KOPT-K1 (cell line): ENCODE data around the gene FYB1.
A peak's percentile ranks its signal among the peaks of the same experiment; 100 is the strongest.

ENCODE experiments used
- H3K27ac ChIP-seq: fragments of 200-600 bp; sonication (generic); 2 replicates; pipeline ENCODE4 v1.5.1; 2016; ENCODE audit warnings: antibody characterized with exemption, mild to moderate bottlenecking, low read depth, low read length; ENCODE audit not compliant: poor library complexity, severe bottlenecking
- H3K36me3 ChIP-seq: fragments of 200-600 bp; sonication (generic); 2 replicates; pipeline ENCODE4 v1.5.1; 2017; ENCODE audit warnings: antibody characterized with exemption, mild to moderate bottlenecking, low read length, moderate library complexity; ENCODE audit not compliant: insufficient read depth
- H3K9me3 ChIP-seq: fragments of 200-600 bp; sonication (generic); 2 replicates; pipeline ENCODE4 v1.5.1; 2017; ENCODE audit warnings: antibody characterized with exemption, low read length, mild to moderate bottlenecking; ENCODE audit not compliant: insufficient read depth, poor library complexity, severe bottlenecking

FYB1 gene

DNA sequence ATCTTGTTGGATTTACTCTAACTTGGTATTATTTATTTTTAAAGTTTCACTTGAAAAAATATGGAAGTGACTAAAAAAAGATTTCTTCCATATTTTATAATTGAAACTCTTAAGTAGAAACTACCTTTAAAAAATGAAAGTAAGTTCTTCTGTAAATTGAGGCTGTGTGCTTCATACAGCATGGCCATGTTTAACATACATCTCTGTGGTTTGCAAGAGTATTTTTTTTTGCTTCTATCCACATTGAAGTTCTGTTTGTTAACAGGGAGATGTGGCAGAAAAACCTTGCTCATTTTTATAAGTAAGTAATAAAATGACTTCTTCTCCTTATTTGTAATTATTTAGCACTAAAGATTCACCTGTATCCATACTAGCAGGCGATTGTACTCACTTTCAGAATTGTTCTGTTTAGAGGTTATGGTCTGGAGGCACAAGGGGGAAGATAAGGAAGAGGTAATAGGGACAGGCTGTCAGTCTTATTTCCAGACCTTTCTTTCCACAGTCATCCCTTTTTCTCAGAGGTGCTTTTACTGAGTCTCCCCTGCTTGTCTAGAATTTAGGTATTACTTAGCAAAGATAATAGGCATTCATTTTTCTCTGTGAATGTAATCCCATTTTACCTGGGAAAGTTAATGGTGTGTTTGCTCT is 16.0 kb downstream of the FYB1 start:
- H3K27ac ChIP-seq = peak overlapping the region; percentile 96
- H3K9me3 ChIP-seq = no peaks in the 10 kb centered on the region
- no peaks in the 10 kb centered on the region for H3K36me3 ChIP-seq

DNA sequence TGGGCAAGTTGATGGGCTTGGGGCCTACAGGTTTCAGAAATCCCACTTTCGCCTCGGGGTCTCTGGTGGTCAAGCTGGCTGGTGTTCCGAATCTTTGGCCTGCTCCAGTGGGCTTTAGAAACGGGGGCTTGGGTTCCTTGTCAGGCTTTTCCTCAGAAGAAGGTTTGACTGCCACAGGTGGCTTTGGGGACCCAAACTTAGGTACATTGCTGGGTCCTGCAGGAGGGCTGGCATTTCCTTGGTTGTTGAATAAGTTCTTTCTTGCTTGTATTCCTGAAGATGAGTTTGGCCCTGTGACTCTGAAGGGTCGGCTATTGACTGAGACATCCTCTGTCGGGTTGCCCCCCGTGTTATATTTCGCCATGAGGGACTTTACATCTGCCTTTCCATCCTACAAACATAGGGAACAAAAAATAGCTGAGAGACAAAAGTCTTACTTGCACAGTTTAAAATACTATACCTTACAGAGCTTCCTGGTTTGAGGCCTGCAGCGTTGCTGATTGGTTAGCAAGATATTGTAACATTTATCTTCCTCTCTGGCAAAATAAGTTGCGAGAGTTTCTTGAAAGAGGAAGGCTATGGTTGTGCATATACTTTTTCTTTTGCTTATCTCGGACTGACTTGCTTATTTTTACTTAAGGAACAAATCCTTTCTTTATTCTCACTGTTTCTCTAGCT is 16.6 kb downstream of the FYB1 start:
- no peaks in the 10 kb centered on the region for H3K9me3 ChIP-seq
- no peaks in the 10 kb centered on the region for H3K36me3 ChIP-seq
- peak overlapping the region; percentile 96 for H3K27ac ChIP-seq

DNA sequence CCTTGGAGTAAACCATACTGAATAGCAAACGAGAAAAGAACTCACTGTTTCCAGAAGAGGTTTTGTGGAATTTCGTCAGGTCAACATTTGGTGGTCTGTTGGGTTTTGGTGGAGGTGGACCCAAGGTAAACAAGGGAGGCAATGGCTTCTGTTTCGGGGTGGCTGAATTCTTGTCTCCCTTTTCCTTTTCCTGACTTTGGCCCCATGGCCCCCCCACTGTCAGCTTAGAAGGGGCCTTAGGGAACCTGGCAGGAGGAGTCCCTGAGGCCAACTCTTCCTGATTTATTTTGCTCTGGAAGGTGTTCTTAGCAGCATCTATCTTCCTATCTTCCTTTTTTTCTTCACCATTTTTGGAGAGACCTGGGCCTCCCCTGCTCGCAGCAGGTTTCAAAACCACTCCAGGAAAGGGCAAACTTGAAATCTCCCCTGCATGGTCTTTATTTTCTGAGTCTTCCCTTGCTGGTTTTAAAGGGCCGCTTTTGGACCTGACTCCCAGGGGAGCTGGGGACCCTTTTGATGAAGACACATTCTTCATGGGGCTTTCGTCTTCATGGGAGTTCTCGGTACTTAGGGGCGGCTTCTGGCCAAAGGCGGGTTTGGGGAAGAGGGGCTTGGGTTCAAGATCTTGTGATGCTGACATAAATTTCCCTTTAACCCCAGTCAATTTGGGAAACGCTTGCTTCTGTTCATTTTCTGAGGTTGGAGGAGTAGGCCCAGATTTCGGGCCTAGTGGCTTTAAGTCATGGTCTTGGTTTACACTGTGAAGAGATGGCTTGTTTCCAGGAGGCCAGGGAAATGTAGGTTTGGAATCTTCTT is 17.4 kb downstream of the FYB1 start:
- Histone ChIP-seq H3K36me3 (no peaks in the 10 kb centered on the region), H3K27ac (peak overlapping the region; percentile 96), H3K9me3 (no peaks in the 10 kb centered on the region)

DNA sequence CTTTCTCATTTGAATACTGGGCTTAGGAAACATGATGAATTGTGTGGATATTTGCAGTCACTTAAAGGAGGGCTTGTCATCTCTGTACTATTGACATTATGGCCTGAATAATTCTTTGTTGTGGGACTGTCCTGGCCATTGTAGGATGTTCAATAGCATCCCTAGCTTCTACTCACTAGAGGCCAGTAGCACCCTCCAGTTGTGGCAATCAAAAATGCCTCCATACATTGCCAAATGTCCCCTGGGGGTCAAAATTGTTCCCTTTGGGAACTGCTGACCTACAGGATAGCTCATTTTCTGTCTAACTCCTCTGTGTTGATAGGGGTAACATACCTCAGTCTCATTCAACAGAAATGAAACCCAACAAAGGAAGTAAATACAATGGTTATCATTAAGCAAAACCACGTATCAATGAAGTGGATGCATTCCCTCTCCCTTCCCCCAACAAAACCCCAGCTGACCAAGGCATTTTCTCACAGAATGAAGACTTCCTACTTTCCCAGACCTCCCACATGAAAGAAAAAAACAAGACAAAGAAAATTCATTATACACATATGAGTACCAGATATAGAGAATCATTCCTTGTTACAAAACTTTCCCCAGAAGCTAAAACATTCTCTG is 18.1 kb downstream of the FYB1 start:
- no peaks in the 10 kb centered on the region for H3K36me3 ChIP-seq
- no peaks in the 10 kb centered on the region for H3K9me3 ChIP-seq
- H3K27ac ChIP-seq = peak overlapping the region; percentile 96

DNA sequence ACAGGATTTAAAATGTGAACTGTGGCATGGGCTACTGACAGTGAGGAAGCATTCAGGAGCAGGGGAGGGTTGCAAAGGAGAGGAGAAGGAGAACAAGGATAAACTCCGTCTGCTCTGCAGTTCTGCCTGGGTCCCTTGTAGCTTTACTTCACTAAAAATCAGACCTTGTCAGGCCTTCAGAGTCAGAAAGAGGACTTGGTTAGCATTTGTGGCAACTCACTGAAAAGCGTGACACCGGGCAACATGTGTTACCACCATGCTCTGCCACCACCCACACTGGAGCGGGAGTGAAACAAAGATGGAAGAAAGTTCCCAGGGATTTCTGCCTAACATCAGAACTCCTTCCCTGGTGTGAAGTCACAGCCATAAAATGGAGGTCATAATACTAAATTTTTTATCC is 19.3 kb downstream of the FYB1 start:
- Histone ChIP-seq H3K36me3 (0 out of 2 replicates have a peak, but pooled peaks cover under 1% of the 10 kb centered on the region), H3K9me3 (no peaks in the 10 kb centered on the region), H3K27ac (peak overlapping the region; percentile 96)

DNA sequence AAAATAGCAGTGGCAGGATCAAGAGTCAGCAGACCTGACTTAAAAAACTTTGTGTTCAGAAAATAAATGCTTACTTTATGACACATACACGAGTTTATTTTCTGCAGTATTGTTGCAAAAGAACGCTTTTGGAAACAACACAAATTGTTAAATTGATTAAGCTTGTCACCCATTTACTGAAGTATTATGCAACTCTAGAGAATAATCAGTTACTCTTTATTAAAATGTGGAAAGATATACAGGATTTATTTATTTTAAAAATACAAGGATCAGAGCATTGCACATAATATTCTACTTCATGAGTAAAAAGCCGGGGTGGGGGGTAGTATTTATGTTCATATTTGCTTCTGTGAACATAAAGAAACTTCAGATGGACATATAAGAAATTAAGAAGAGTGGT is 20.0 kb downstream of the FYB1 start:
- H3K9me3 ChIP-seq = no peaks in the 10 kb centered on the region
- peak overlapping the region; percentile 96 for H3K27ac ChIP-seq
- peaks cover 8% of the 10 kb centered on the region; the same call in 1 of the 2 replicates for H3K36me3 ChIP-seq

DNA sequence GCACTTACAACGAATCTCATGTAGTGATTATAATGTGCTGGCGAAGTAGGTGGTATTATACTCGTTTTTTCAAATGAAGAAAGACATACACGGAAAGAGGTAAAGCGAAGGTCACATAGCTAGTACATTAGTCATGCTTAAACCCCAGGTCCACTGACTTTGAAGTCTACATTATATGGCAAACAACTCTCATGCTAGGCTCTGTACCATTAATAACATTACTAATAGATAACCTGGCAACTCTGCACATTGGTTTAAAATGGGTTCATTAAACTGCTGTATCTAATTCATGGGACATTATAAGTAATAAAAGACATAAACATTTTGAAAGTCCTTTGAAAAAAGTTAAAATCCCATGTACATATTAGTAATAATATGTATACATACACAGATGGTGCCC is 21.2 kb downstream of the FYB1 start:
- Histone ChIP-seq H3K27ac (peak overlapping the region; percentile 96), H3K9me3 (no peaks in the 10 kb centered on the region), H3K36me3 (peaks cover 10% of the 10 kb centered on the region; the same call in 1 of the 2 replicates)

DNA sequence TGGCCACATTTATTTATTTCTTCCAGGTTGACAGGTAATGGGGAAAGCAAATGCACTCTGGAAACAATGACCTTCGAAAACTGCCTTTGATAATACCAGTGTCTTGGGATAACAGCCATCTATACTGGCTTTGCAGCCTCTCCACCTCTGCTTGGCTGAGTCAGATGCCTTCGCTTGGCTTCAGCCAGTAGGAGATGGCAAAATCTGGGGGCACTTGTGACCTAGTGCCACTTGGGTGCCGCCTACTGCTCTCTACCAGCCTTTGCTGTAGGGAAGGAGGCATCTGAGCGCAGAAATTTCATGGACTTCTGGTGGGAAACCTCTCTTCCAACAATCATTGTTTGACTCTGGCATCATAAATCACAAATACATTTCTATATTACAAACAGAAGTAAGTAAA is 21.8 kb downstream of the FYB1 start:
- peak overlapping the region; percentile 30 for H3K27ac ChIP-seq

DNA sequence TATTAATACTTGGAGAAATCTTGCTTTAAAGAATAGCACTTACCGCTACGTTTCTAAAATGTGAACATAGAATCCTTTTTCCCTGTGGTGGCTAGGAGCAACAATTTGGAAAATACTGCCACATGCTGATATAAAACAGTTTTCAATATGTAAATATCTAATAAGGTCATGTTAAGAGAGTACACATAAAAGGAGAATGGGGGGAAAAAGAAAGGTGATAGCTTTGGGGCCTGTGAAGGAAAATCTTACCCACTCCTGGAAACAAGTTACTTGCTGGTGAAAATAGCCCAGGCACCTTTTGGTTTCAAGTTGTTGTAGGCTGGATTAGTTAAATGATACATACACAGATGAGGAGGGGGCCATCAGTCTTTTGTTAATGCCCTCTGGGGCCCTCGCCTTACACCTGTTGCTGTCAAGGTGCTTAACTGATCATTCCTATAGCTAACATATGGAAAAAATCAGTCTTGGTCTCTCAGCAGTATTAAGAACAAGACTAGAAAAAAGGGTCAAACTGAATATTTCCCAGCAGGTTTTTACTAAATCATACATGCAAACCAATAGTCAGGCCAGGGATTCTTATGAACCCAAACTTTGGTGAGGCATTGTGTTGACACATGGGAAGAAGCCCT is 24.1 kb downstream of the FYB1 start:
- no peaks in the 10 kb centered on the region for H3K9me3 ChIP-seq
- H3K36me3 ChIP-seq = peaks cover 10% of the 10 kb centered on the region; the same call in 1 of the 2 replicates
- H3K27ac ChIP-seq = peak overlapping the region; percentile 90

More for the DNA sequence above, 21.8 kb downstream of the FYB1 start:
- peaks cover 10% of the 10 kb centered on the region; the same call in 1 of the 2 replicates for H3K36me3 ChIP-seq
- no peaks in the 10 kb centered on the region for H3K9me3 ChIP-seq

DNA sequence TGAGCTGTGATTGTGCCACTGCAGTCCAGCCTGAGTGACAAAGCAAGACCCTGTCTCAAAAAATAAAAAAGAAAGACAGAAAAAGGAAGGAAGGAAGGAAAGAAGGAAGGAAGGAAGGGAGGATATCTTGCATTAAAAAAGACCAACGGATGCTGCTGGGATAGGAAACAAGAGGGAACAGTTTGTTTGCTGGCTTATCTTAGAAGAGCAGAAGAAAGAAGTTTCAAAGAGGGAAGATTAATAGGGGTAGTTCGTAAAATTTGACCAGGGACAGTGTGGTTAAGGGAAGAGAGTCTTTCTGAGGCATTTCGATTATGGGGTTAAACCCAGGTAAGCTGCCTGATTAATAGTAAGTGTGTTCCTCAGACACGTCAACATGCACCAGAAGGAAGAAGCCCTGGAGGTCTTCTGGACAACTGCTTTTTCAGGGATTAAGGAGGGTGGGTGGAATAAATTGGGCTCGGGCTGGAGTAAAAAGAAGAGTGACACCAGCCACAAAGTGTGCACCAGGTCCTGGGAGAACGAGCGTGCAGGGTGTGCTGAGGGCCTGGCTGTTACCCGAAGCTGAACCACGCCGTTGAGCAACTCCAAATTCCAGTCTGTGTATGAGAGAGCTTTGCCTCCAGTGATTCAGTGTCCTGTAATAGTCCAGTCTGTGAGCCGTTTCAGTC is 24.8 kb downstream of the FYB1 start:
- peak overlapping the region; percentile 90 for H3K27ac ChIP-seq
- no peaks in the 10 kb centered on the region for H3K9me3 ChIP-seq
- peaks cover 10% of the 10 kb centered on the region; the same call in 1 of the 2 replicates for H3K36me3 ChIP-seq

DNA sequence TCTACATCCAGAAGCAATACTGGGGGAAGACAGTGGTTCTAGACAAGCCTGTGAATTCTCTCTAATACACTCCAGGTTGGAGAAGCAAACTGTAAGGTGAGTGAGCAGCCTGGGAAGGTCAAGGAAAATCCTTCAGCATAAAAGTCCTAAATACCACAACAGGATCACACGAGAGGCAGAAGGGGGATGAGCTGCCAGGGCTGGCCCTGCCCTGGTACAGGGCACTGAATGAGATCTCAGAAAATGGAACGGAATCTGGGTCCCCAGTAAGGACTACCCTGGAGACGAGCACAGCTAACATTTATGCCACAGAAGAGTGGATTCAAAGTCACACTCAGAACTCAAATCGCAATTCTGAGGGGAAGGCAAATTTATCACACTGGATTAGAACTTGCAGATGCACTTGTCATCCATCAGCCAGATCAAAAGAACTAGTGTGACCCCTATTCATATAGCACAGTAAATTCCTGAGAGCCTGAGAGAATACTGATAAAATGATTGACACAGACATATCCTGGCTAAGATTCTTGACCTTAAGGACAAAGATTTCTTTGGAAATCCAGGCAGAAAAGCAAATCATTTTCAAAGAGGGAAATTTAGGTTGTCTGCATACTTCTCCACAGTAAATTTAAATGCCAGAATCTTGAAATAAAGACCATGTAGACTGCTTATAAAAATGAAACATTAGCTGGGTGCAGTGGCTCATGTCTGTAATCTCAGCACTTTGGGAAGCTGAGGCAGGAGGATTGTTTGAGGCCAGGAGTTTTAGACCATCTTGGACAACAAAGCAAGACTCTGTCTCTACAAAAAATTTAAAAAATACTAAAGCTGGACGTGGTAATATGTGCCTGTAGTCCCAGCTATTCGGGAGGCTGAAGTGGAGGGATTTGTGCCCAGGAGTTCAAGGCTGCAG is 25.6 kb downstream of the FYB1 start:
- Histone ChIP-seq H3K27ac (peak overlapping the region; percentile 90), H3K36me3 (peaks cover 10% of the 10 kb centered on the region; the same call in 1 of the 2 replicates), H3K9me3 (no peaks in the 10 kb centered on the region)

DNA sequence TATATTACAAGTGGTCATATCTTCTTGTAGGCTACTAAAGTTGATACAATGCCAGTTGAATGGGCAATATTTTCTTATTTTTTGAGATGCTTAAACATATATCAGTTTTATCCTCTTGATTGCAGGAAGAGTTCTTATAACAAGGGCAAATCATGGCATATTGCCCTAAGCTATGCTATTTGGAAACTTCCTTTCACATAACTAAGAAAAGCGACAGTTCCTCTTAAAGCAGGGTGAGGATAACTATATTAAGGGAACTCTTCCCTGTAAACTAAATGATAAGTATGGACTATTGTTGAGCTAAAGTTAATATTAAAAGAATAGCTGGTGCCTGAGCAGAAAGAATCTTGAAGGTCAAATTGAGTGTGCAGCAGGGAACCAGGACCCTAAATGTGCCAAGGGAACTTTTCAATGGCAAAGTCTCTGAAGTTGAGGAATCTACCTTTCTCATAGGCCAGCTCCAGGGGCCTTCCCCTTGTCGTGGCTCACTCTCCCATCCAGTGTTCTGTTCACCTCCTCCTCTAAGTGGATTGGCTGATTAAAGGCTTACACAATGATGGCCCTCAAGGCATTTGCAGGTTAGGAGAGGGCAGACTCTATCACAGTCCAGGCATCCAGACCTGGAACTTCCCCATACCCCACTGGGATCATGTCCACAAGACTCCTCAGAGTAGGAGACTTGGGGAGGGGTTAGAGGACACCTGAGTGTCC is 26.8 kb downstream of the FYB1 start:
- Histone ChIP-seq H3K9me3 (no peaks in the 10 kb centered on the region), H3K27ac (peak overlapping the region; percentile 90), H3K36me3 (peaks cover 10% of the 10 kb centered on the region; the same call in 1 of the 2 replicates)

DNA sequence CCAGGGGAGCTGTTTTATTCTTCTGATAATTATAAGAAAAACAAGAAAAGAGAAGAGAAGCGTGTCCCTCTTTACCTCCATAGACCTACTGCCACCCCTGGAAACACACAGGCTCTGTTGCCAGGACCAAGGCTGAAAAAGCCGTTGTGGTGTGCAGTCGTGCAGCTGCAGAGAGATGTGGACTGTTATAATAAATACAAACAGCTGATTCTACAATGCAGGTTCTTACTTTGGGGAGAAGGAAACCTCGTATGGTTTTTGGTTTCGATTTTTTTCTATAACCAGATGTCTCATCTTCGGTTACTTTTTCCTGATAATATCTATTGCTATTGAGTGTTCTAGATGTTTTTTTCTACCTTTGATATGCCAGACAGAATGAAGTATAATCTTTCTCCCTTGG is 28.1 kb downstream of the FYB1 start:
- Histone ChIP-seq H3K9me3 (no peaks in the 10 kb centered on the region), H3K36me3 (peaks cover 10% of the 10 kb centered on the region; the same call in 1 of the 2 replicates), H3K27ac (peak overlapping the region; percentile 90)
